Measurements from ENCODE around the gene DCAF8L1. TPM values are rescaled to one million over a fixed set of nuclear protein-coding genes. Genes with fewer than 3 reads are reported as not detected.

Gene DCAF8L1
- total and polyA plus RNA-seq, 2 of the 4 experiments (the other 2 are of a cell fraction) = not detected

DNA sequence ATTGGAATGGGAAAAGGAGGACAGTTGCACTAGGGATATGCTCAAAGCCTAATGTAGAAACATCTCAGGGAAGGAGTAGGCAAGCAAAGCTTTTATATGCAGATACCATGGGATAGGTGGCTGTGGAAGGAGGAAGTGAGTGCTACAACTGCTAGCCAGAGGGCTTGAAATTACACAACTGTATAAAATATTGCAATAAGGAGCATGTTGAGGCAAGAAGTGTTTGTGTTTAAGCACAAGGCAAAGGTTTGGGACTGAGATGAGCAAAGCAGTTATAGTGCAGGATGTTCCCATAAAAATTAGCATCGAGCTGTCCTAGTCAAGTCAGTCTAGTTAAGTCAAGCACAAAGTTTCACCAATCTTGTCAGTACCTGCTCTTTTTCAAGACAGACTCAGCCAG is 35.6 kb upstream of the DCAF8L1 start:
- H3K27ac ChIP-seq (ENCODE audit: insufficient read depth, low read length) = no peak overlapping the region
- H2AFZ ChIP-seq (replicated peaks; ENCODE audit: low read length, poor library complexity) = no peak overlapping the region
- no peak overlapping the region for H3K4me3 ChIP-seq (ENCODE audit: insufficient read depth, low read depth, low read length)
- H2BK120ac ChIP-seq (ENCODE audit: low read depth, low read length) = no peak overlapping the region
- no peak overlapping the region for H3K18ac ChIP-seq (ENCODE audit: low read depth, low read length)
- ChIA-PET POLR2A (ENCODE audit: unreplicated experiment) (no interaction called here), CTCF (no interaction called here)
- no peak overlapping the region for H2BK20ac ChIP-seq (ENCODE audit: low read depth, low read length)
- TF ChIP-seq MAZ (IDR thresholded peaks at IDR 0.05; ENCODE audit: borderline replicate concordance, low read depth, low read length) (no peak), CHD1 (IDR thresholded peaks at IDR 0.05; ENCODE audit: low read depth, low read length) (no peak), BHLHE40 (IDR thresholded peaks at IDR 0.05; ENCODE audit: low read depth, low read length) (no peak), CTCF (conservative IDR thresholded peaks at IDR 0.05; ENCODE audit: low read depth, low read length) (no peak), MAFK (IDR thresholded peaks at IDR 0.05; ENCODE audit: low read depth, low read length) (no peak), POLR2A (IDR thresholded peaks at IDR 0.05; ENCODE audit: low read depth, low read length) (no peak), MXI1 (IDR thresholded peaks at IDR 0.05; ENCODE audit: borderline replicate concordance, low read depth, low read length) (no peak), SMC3 (IDR thresholded peaks at IDR 0.05; ENCODE audit: low read depth, low read length) (no peak)
- dilution Hi-C loops (cut with HindIII; ENCODE audit: low sequenced_read_pairs, unreplicated experiment) = no loop called here
- H3K27me3 ChIP-seq (ENCODE audit: control insufficient read depth, insufficient read depth, low read length) = no peaks in the 10 kb centered on the region
- no peak overlapping the region for H3K4ac ChIP-seq (ENCODE audit: low read depth, low read length)
- H3K23ac ChIP-seq (ENCODE audit: low read depth, low read length) = no peak overlapping the region
- WGBS, 2 experiments (ENCODE audit: extremely low coverage in 2 of 2, insufficient read length in 1 of 2) = no CpG with 5 or more reads among the region's 1 CpG
- BruUV-seq (replicated peaks) = no TSS peak
- in situ Hi-C loops (cut with MboI; ENCODE audit: low sequenced_read_pairs) = no loop called here
- H3K9me3 ChIP-seq (ENCODE audit: control insufficient read depth, insufficient read depth, low read length) = no peaks in the 10 kb centered on the region
- no peaks in the 10 kb centered on the region for H4K20me1 ChIP-seq (ENCODE audit: insufficient read depth, low read length)
- H3K36me3 ChIP-seq (ENCODE audit: control insufficient read depth, insufficient read depth, low read length) = no peaks in the 10 kb centered on the region
- no peak overlapping the region for H3K56ac ChIP-seq (ENCODE audit: extremely low read depth, insufficient read depth, low read length)
- no peak overlapping the region for H2AK5ac ChIP-seq (ENCODE audit: low read depth, low read length)
- H3K79me1 ChIP-seq (ENCODE audit: low read depth in 1 of 2, low read length in 2 of 2) = no peaks in the 10 kb centered on the region
- H2AK9ac ChIP-seq (replicated peaks; ENCODE audit: low read depth, low read length, poor library complexity) = no peak overlapping the region
- H3K14ac ChIP-seq (replicated peaks; ENCODE audit: low read depth, low read length) = no peak overlapping the region
- DNase-seq (no peak), ATAC-seq (ENCODE audit: low read depth) (no peak)
- no peak overlapping the region for H4K5ac ChIP-seq (ENCODE audit: low read depth, low read length)
- no peak overlapping the region for H3K9ac ChIP-seq (ENCODE audit: low read depth, low read length)
- H2BK5ac ChIP-seq (ENCODE audit: low read depth, low read length, poor library complexity, severe bottlenecking) = no peak overlapping the region
- intact Hi-C loops (cut with micrococcal nuclease) = no loop called here
- no peak overlapping the region for H3K4me2 ChIP-seq (ENCODE audit: low read depth, low read length)
- no peak overlapping the region for H2BK15ac ChIP-seq (ENCODE audit: low read depth, low read length)
- H3K9me1 ChIP-seq (ENCODE audit: insufficient read depth, low read length) = no peaks in the 10 kb centered on the region
- no peaks in the 10 kb centered on the region for H3K4me1 ChIP-seq (ENCODE audit: control insufficient read depth, insufficient read depth, low read length)
- no peak overlapping the region for H4K91ac ChIP-seq (ENCODE audit: insufficient read depth, low read depth, low read length)
- H4K8ac ChIP-seq (ENCODE audit: low read depth in 2 of 2, low read length in 2 of 2) = no peak overlapping the region
